HepG2 (cell line): Measurements from ENCODE around the gene C18orf63. TPM values are rescaled to one million over a fixed set of nuclear protein-coding genes. Genes with fewer than 3 reads are reported as not detected.

Experiments
- ATAC-seq: fragments of 200-7000 bp; cut with Tn5 transposase; 3 replicates; pipeline ENCODE4 v1.9.1; 2020; ENCODE audit warnings: mild to moderate bottlenecking, moderate library complexity
- BruUV-seq: library from RNA; stranded (reverse); fragments of 400-500 nt; replicated peaks from 2 replicates; lab custom pipeline; 2021; lab: Mats Ljungman, UMichigan
- CTCF ChIA-PET: fragments of 300-600 bp; formaldehyde crosslinking; extraction: SDS; loops from one replicate; lab custom pipeline; 2021; ENCODE audit warnings: low total read pairs, inconsistent platforms, low intra/inter-chr PET ratio; lab: Yijun Ruan, JAX
- POLR2A ChIA-PET: fragments of 350-600 bp; sonication (Branson Sonifier 250); formaldehyde crosslinking; loops from one replicate; lab custom pipeline; 2020; ENCODE audit warnings: antibody characterized with exemption, inconsistent platforms; lab: Yijun Ruan, JAX
- DNase-seq: peaks from one replicate; pipeline ENCODE4 v3.0.0-alpha.2; 2015; ENCODE audit warnings: low spot score
- FAIRE-seq: peaks from 3 replicates; lab custom pipeline; 2011; peaks lifted over from hg19 to GRCh38; lab: Jason Lieb, UNC
- H2AFZ ChIP-seq: one replicate; pipeline ENCODE4 v1.6.1; 2011; ENCODE audit warnings: low read length, inconsistent platforms
- H3K27ac ChIP-seq: fragments of 300-600 bp; 3 replicates; pipeline ENCODE4 v1.8.0; 2011; ENCODE audit warnings: mixed run types, mild to moderate bottlenecking, mixed read lengths, low read length, inconsistent platforms; ENCODE audit not compliant: insufficient read depth; ENCODE audit errors: extremely low read length
- H3K27me3 ChIP-seq, 2 experiments: fragments of 200-600 bp in 1 of 2; 2 replicates in 1 of 2; 3 replicates in 1 of 2; pipeline versions ENCODE4 v1.6.0 to v1.8.0; 2011; ENCODE audit warnings: low read length in 2 of 2, mild to moderate bottlenecking in 2 of 2, moderate library complexity in 2 of 2, inconsistent platforms in 1 of 2; ENCODE audit not compliant: insufficient read depth in 2 of 2, control insufficient read depth in 1 of 2
- H3K36me3 ChIP-seq, 2 experiments: fragments of 200-600 bp in 1 of 2; replicated peaks in 1 of 2; 2 replicates in 1 of 2; 3 replicates in 1 of 2; pipeline versions ENCODE4 v1.5.1 to v1.8.0; 2011; ENCODE audit warnings: low read length in 2 of 2, inconsistent platforms in 1 of 2; ENCODE audit not compliant: insufficient read depth in 2 of 2, control insufficient read depth in 1 of 2
- H3K4me1 ChIP-seq: 2 replicates; pipeline ENCODE4 v1.5.1; 2012; ENCODE audit warnings: low read length, inconsistent platforms; ENCODE audit not compliant: insufficient read depth
- H3K4me2 ChIP-seq: 2 replicates; pipeline ENCODE4 v1.6.0; 2011; ENCODE audit warnings: low read depth, low read length, inconsistent platforms
- H3K4me3 ChIP-seq, 3 experiments: fragments of 200-600 bp in 1 of 3; sonication (generic), shearing (Covaris generic) in 1 of 3; replicated peaks in 1 of 3; 2 replicates each; pipeline ENCODE4 v1.5.1; 2011 to 2016; ENCODE audit warnings: low read length in 3 of 3, inconsistent platforms in 2 of 3, low read depth in 2 of 3, mild to moderate bottlenecking in 2 of 3, control low read depth in 1 of 3, mixed read lengths in 1 of 3; ENCODE audit not compliant: insufficient read depth in 1 of 3
- H3K79me2 ChIP-seq: one replicate; pipeline ENCODE4 v1.6.1; 2011; ENCODE audit warnings: low read length, inconsistent platforms; ENCODE audit not compliant: insufficient read depth
- H3K9ac ChIP-seq: 2 replicates; pipeline ENCODE4 v1.6.0; 2011; ENCODE audit warnings: mild to moderate bottlenecking, low read depth, low read length, inconsistent platforms; ENCODE audit not compliant: insufficient read depth
- H3K9me3 ChIP-seq: 2 replicates; pipeline ENCODE4 v1.5.1; 2012; ENCODE audit warnings: mild to moderate bottlenecking, low read length
- H4K20me1 ChIP-seq: 2 replicates; pipeline ENCODE4 v1.6.0; 2011; ENCODE audit warnings: inconsistent platforms, mild to moderate bottlenecking, low read length, moderate library complexity; ENCODE audit not compliant: insufficient read depth
- ISL2 ChIP-seq: sonication (generic); formaldehyde crosslinking; IDR thresholded peaks from 2 replicates; pipeline ENCODE4 v1.5.0; 2020; ENCODE audit warnings: missing genetic modification reagents
- KLF12 ChIP-seq: sonication (generic); formaldehyde crosslinking; IDR thresholded peaks from 2 replicates; pipeline ENCODE4 v1.4.0; 2020; ENCODE audit warnings: missing genetic modification reagents, borderline replicate concordance
- MED1 ChIP-seq: sonication (generic); formaldehyde crosslinking; IDR thresholded peaks from 2 replicates; pipeline ENCODE4 v1.4.0; 2020; ENCODE audit warnings: missing genetic modification reagents
- MIXL1 ChIP-seq: IDR thresholded peaks from 2 replicates; pipeline ENCODE4 v1.6.1; 2016
- MLLT10 ChIP-seq: sonication (generic); formaldehyde crosslinking; IDR thresholded peaks from 2 replicates; pipeline ENCODE4 v1.4.0; 2020; ENCODE audit warnings: missing genetic modification reagents
- MTERF4 ChIP-seq: sonication (generic); formaldehyde crosslinking; IDR thresholded peaks from 2 replicates; pipeline ENCODE4 v1.8.0; 2023; ENCODE audit warnings: mild to moderate bottlenecking, missing genetic modification reagents
- NFATC3 ChIP-seq: sonication (generic); formaldehyde crosslinking; IDR thresholded peaks from 2 replicates; pipeline ENCODE4 v1.5.1; 2020; ENCODE audit warnings: mild to moderate bottlenecking, missing genetic modification reagents
- NFYB ChIP-seq: sonication (generic); formaldehyde crosslinking; IDR thresholded peaks from 2 replicates; pipeline ENCODE4 v1.4.0; 2020; ENCODE audit warnings: missing genetic modification reagents
- REST ChIP-seq, 2 experiments: IDR thresholded peaks; 2 replicates each; pipeline ENCODE4 v1.6.1; 2011 to 2012; ENCODE audit warnings: low read length in 2 of 2, borderline replicate concordance in 1 of 2, low read depth in 1 of 2, mild to moderate bottlenecking in 1 of 2, moderate library complexity in 1 of 2
- SOX13 ChIP-seq, 3 experiments: fragments of 450-650 bp in 1 of 3; sonication (generic) in 1 of 3; formaldehyde crosslinking in 1 of 3; IDR thresholded peaks in 2 of 3; conservative IDR thresholded peaks in 1 of 3; 2 replicates each; pipeline versions ENCODE4 v1.5.0 to v1.6.1; 2016 to 2020; ENCODE audit warnings: antibody characterized with exemption in 1 of 3, mild to moderate bottlenecking in 1 of 3, missing compliant biosample characterization in 1 of 3, missing genetic modification reagents in 1 of 3, moderate library complexity in 1 of 3
- SYNCRIP ChIP-seq: fragments of 200-400 bp; formaldehyde crosslinking; IDR thresholded peaks from 2 replicates; pipeline ENCODE4 v1.6.1; 2018; ENCODE audit warnings: mild to moderate bottlenecking, low read depth, low read length; ENCODE audit not compliant: insufficient read depth
- U2AF2 ChIP-seq: fragments of 200-400 bp; formaldehyde crosslinking; IDR thresholded peaks from 2 replicates; pipeline ENCODE4 v1.6.1; 2017; ENCODE audit warnings: low read depth, mild to moderate bottlenecking, low read length
- ZNF326 ChIP-seq: sonication (generic); formaldehyde crosslinking; IDR thresholded peaks from 2 replicates; pipeline ENCODE4 v1.4.0; 2020; ENCODE audit warnings: missing genetic modification reagents, borderline replicate concordance
- ZNF414 ChIP-seq: sonication (generic); formaldehyde crosslinking; IDR thresholded peaks from 2 replicates; pipeline ENCODE4 v1.5.0; 2020; ENCODE audit warnings: missing genetic modification reagents
- ZNF430 ChIP-seq: sonication (generic); formaldehyde crosslinking; IDR thresholded peaks from 2 replicates; pipeline ENCODE4 v1.9.0; 2021; ENCODE audit warnings: mild to moderate bottlenecking, missing genetic modification reagents
- ZNF569 ChIP-seq: sonication (generic); formaldehyde crosslinking; IDR thresholded peaks from 2 replicates; pipeline ENCODE4 v1.5.0; 2020; ENCODE audit warnings: mild to moderate bottlenecking, missing genetic modification reagents, moderate library complexity, borderline replicate concordance
- ZSCAN29 ChIP-seq: sonication (generic); formaldehyde crosslinking; conservative IDR thresholded peaks from 2 replicates; pipeline ENCODE4 v1.4.0; 2020; ENCODE audit warnings: mild to moderate bottlenecking, missing genetic modification reagents
- WGBS: methylation state at CpG from one replicate; pipeline ENCODE4 v1.1.6; 2017; ENCODE audit warnings: low lambda C conversion rate; 5-methylcytosine and 5-hydroxymethylcytosine counted together
- in situ Hi-C: cut with HindIII; loops from 2 replicates; pipeline ENCODE4 v1.10.0; 2017; ENCODE audit warnings: low pct_unique_long_range_greater_than_20kb; ENCODE audit not compliant: extremely low pct_ligation_motif_present
- intact Hi-C: fragments of 100-400 bp; cut with micrococcal nuclease; formaldehyde crosslinking; loops from one replicate; pipeline ENCODE4 v1.10.0; 2022; ENCODE audit not compliant: unreplicated experiment
- polyA plus RNA-seq, 8 experiments: library from polyadenylated mRNA; depleted of rRNA in 3 of 8; stranded (reverse) in 7 of 8; unstranded in 1 of 8; fragments of >200 nt; fragmentation: Illumina TruSeq in 4 of 8; extraction: Trizol in 4 of 8; gene quantifications; 2 replicates each; pipeline versions ENCODE4 v1.2.1 to v1.2.3, GENCODE V29; 2011 to 2016; ENCODE audit warnings: low read depth in 4 of 8, missing spikeins in 1 of 8, mixed read lengths in 1 of 8; ENCODE audit not compliant: insufficient read depth in 1 of 8
- total RNA-seq, 5 experiments: library from RNA; depleted of rRNA; stranded (reverse); fragments of >200 nt; fragmentation: Illumina TruSeq; extraction: Trizol; gene quantifications; 2 replicates each; pipeline ENCODE4 v1.2.3, GENCODE V29; 2016; ENCODE audit warnings: low read depth in 1 of 5

Gene C18orf63
- total and polyA plus RNA-seq, 2 of the 13 experiments (the other 11 are each of a cell fraction or from before 2014, with no cell fraction given), result 0.01 TPM; not detected in 1

GRCh38 chr18:74266161-74266560 lies 49.5 kb upstream of the C18orf63 start:
- Histone ChIP-seq H3K27me3 (no peaks in the 10 kb centered on the region), H4K20me1 (no peaks in the 10 kb centered on the region), H3K4me3 (peak overlapping the region in 1 of 3 experiments; percentile 20; a peak in 2 of 6 replicates), H3K36me3 (peaks cover 5 to 19% of the 10 kb centered on the region in 2 experiments; a peak in 4 of 5 replicates), H2AFZ (no peak overlapping the region), H3K4me2 (peak overlapping the region; percentile 61), H3K9ac (peak overlapping the region; percentile 44), H3K79me2 (peaks cover 63% of the 10 kb centered on the region), H3K27ac (peak overlapping the region; percentile 77), H3K4me1 (peaks cover 70% of the 10 kb centered on the region), H3K9me3 (no peaks in the 10 kb centered on the region)
- CTCF ChIA-PET, result no interaction called here
- DNase-seq (peak; percentile 85), FAIRE-seq (no peak), ATAC-seq (peak; percentile 92)
- in situ Hi-C loops (no loop called here), intact Hi-C loops (loop anchor here (1.0 to 5.0 kb wide), 2 partner anchors 12 to 34 kb away; no protein-coding TSS in a partner anchor)
- no TSS peak for BruUV-seq
- POLR2A ChIA-PET, result interaction anchor here (2.6 kb wide), 1 partner anchor 11 kb away, joined by 5 read pairs; no protein-coding TSS in a partner anchor
- 8% methylated on average over 9 of the region's 9 CpGs for WGBS
- TF ChIP-seq MLLT10 (CRISPR knock-in tag) (no peak), ZNF326 (CRISPR knock-in tag) (no peak), MIXL1 (peak; percentile 25; the same call in 1 of the 2 replicates), SYNCRIP (no peak), REST (IDR thresholded peaks at IDR 0.05; ENCODE audit: borderline replicate concordance in 1 of 2, low read depth in 1 of 2, low read length in 2 of 2) (no peak), KLF12 (CRISPR knock-in tag) (no peak), NFATC3 (CRISPR knock-in tag) (no peak), MTERF4 (no peak), NFYB (CRISPR knock-in tag) (no peak), U2AF2 (no peak), SOX13 (IDR thresholded peaks at IDR 0.05) (no peak), SOX13 (CRISPR knock-in tag; conservative IDR thresholded peaks at IDR 0.05 in 1 of 2, IDR thresholded peaks at IDR 0.05 in 1 of 2) (0 out of 4 replicates have a peak, but pooled peaks of 1 of the 2 experiments have one; percentile 7), ZNF414 (CRISPR knock-in tag) (no peak), ZNF569 (CRISPR knock-in tag) (no peak), MED1 (peak; percentile 65), ISL2 (CRISPR knock-in tag) (no peak), ZSCAN29 (CRISPR knock-in tag) (no peak), ZNF430 (0 out of 2 replicates have a peak, but pooled peaks have one; percentile 38)
